Gastrocnemius medialis (tissue), 4 donors: ENCODE results near the gene ATP4B. TPM values are rescaled to one million over a fixed set of nuclear protein-coding genes. Genes with fewer than 3 reads are reported as not detected.

ENCODE experiments used
- ATAC-seq, 2 donors: fragments of 150-250 bp; one replicate each; pipeline ENCODE4 v1.9.1; 2016
- DNase-seq, 2 donors: peaks; one replicate each; pipeline ENCODE4 v3.0.0-alpha.2; 2019
- H3K27ac ChIP-seq, 4 donors: fragments of 200-600 bp; sonication (generic); 1 replicate in 1 of 4; 2 replicates in 3 of 4; pipeline ENCODE4 v1.5.1; 2016 to 2018; ENCODE audit warnings: mild to moderate bottlenecking in 2 of 4, moderate library complexity in 1 of 4
- H3K27me3 ChIP-seq, 3 donors: fragments of 200-600 bp; sonication (generic) in 2 of 3; 1 replicate in 1 of 3; 2 replicates in 2 of 3; pipeline versions ENCODE4 v1.5.1 to v1.6.0; 2016 to 2019; ENCODE audit warnings: mild to moderate bottlenecking in 1 of 3, moderate library complexity in 1 of 3
- H3K36me3 ChIP-seq, 2 donors: fragments of 200-600 bp; sonication (generic) in 1 of 2; one replicate each; pipeline ENCODE4 v1.5.1; 2017 to 2018
- H3K4me1 ChIP-seq, 2 donors: fragments of 200-600 bp; sonication (generic) in 1 of 2; one replicate each; pipeline ENCODE4 v1.5.1; 2016 to 2017; ENCODE audit warnings: mild to moderate bottlenecking in 2 of 2
- H3K4me3 ChIP-seq, 4 donors: fragments of 200-600 bp; sonication (generic) in 3 of 4; 1 replicate in 1 of 4; 2 replicates in 3 of 4; pipeline ENCODE4 v1.5.1; 2016 to 2019; ENCODE audit warnings: mild to moderate bottlenecking in 2 of 4
- H3K9me3 ChIP-seq, 3 donors: fragments of 200-600 bp; sonication (generic) in 2 of 3; 1 replicate in 1 of 3; 2 replicates in 2 of 3; pipeline ENCODE4 v1.5.1; 2016 to 2019
- POLR2A ChIP-seq, 2 donors: fragments of 450-650 bp; IDR thresholded peaks; one replicate each; pipeline ENCODE4 v1.6.1; 2017; ENCODE audit warnings: antibody characterized with exemption in 2 of 2, mild to moderate bottlenecking in 2 of 2, moderate library complexity in 2 of 2
- in situ Hi-C, 4 donors: fragments of 200-750 bp; cut with MboI; loops; one replicate each; pipeline versions ENCODE4 v1.15.0 to v1.8.0; 2017; ENCODE audit warnings: low sequenced_read_pairs in 4 of 4
- intact Hi-C: fragments of 100-400 bp; cut with DNase I; formaldehyde crosslinking; loops from one replicate; pipeline ENCODE4 v1.15.1; 2023; ENCODE audit warnings: low total_unique reads
- total RNA-seq, 4 donors: library from RNA; depleted of rRNA; stranded (reverse); fragments of >200 nt; gene quantifications; one replicate each; pipeline versions ENCODE4 v1.1.0 to v1.2.3, GENCODE V29; 2016
- TF ChIP-seq, protein P1 (sequence below), 5 experiments: fragments of 450-650 bp in 3 of 5; fragments of 200-600 bp in 2 of 5; sonication (generic) in 2 of 5; IDR thresholded peaks in 4 of 5; conservative IDR thresholded peaks in 1 of 5; 1 replicate in 4 of 5; 2 replicates in 1 of 5; pipeline ENCODE4 v1.5.1; 2016 to 2019; ENCODE audit warnings: antibody characterized with exemption in 5 of 5, mild to moderate bottlenecking in 3 of 5, moderate library complexity in 3 of 5

Gene ATP4B
- total RNA-seq, 4 donors from 2014 or later, result not detected

DNA sequence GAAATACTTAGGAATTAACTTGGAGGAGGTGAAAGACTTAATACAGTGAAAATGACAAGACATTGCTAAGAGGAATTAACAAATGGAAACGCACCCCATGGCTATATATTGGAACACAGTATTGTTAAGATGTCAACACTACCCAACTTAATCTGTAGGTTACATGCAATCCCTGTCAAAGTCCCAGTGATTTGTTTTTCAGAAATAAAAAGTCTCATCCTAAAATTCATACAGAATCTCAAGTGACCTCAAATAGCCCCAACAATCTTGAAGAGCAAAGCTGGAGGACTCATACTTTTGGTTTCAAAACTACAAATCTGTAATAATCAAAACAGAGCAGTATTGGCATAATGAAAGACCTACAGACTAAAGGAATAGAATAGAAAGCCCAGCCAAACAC is 13.2 kb downstream of the ATP4B start:
- H3K9me3 ChIP-seq, result no peaks in the 10 kb centered on the region

DNA sequence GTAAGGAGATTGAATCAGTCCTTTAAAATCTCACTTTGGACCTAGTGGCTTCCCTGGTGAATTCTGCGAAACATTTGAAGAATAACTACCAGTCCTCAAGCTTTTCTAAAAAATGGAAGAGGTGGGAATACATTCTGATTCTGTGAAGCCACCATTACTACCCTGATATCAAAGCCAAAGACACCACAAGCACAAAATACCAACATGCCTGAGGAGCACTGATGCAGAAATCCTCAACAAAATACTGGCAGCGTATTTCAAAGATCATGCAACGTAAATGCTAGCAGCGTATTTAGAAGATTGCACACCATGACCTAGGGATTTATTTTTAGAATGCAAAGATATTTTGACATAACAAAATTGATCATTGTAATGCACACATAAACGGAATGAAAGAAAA is 14.4 kb downstream of the ATP4B start:
- intact Hi-C loops, result no loop called here
- no peak for DNase-seq
- ATAC-seq, result no peak
- H3K4me3 ChIP-seq, result no peak overlapping the region
- peaks cover 0 to 19% of the 10 kb centered on the region in 2 donors for H3K36me3 ChIP-seq
- in situ Hi-C loops, result no loop called here
- no peaks in the 10 kb centered on the region for H3K27me3 ChIP-seq
- TF ChIP-seq, protein P1, sequence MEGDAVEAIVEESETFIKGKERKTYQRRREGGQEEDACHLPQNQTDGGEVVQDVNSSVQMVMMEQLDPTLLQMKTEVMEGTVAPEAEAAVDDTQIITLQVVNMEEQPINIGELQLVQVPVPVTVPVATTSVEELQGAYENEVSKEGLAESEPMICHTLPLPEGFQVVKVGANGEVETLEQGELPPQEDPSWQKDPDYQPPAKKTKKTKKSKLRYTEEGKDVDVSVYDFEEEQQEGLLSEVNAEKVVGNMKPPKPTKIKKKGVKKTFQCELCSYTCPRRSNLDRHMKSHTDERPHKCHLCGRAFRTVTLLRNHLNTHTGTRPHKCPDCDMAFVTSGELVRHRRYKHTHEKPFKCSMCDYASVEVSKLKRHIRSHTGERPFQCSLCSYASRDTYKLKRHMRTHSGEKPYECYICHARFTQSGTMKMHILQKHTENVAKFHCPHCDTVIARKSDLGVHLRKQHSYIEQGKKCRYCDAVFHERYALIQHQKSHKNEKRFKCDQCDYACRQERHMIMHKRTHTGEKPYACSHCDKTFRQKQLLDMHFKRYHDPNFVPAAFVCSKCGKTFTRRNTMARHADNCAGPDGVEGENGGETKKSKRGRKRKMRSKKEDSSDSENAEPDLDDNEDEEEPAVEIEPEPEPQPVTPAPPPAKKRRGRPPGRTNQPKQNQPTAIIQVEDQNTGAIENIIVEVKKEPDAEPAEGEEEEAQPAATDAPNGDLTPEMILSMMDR (IDR thresholded peaks at IDR 0.05 in 4 of 5, conservative IDR thresholded peaks at IDR 0.05 in 1 of 5), result no peak
- no peak for TF ChIP-seq POLR2A (IDR thresholded peaks at IDR 0.05)
- H3K27ac ChIP-seq, result no peak overlapping the region
- no peaks in the 10 kb centered on the region for H3K9me3 ChIP-seq
- H3K4me1 ChIP-seq, result peaks cover 0 to 3% of the 10 kb centered on the region in 2 donors

More for the DNA sequence above, 13.2 kb downstream of the ATP4B start:
- H3K36me3 ChIP-seq, result peaks cover 0 to 12% of the 10 kb centered on the region in 2 donors
- no peak for ATAC-seq
- no peaks in the 10 kb centered on the region for H3K27me3 ChIP-seq
- TF ChIP-seq POLR2A (IDR thresholded peaks at IDR 0.05), result no peak
- TF ChIP-seq, protein P1 (IDR thresholded peaks at IDR 0.05 in 4 of 5, conservative IDR thresholded peaks at IDR 0.05 in 1 of 5), result no peak
- H3K4me1 ChIP-seq, result peaks cover 0 to 3% of the 10 kb centered on the region in 2 donors
- intact Hi-C loops, result no loop called here
- H3K27ac ChIP-seq, result no peak overlapping the region
- in situ Hi-C loops, result no loop called here
- no peak for DNase-seq
- H3K4me3 ChIP-seq, result no peak overlapping the region

DNA sequence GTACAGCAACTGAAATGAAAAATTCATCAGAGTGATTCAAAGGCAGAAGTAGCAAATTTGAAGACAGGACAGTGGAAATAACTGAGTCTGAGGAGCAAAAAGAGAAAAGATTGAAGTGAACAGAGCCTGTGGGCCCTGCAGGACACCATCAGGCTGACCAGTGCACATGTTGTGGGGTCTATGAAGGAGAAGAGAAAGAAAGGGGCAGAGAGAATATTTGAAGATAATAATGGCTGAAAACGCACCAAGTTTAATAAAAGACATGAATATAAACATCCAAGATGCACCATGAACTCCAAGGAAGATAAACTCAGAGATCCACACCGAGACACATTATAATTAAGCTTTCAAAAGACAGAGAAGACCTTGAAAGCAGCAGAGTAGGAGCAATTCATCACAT is 15.4 kb downstream of the ATP4B start:
- Histone ChIP-seq H3K9me3 (no peaks in the 10 kb centered on the region), H3K36me3 (peaks cover 0 to 30% of the 10 kb centered on the region in 2 donors), H3K27ac (no peak overlapping the region), H3K4me3 (no peak overlapping the region), H3K4me1 (no peaks in the 10 kb centered on the region), H3K27me3 (no peaks in the 10 kb centered on the region)
- TF ChIP-seq POLR2A (IDR thresholded peaks at IDR 0.05), result no peak
- TF ChIP-seq, protein P1 (IDR thresholded peaks at IDR 0.05 in 4 of 5, conservative IDR thresholded peaks at IDR 0.05 in 1 of 5), result no peak
- no peak for ATAC-seq
- in situ Hi-C loops (no loop called here), intact Hi-C loops (no loop called here)
- DNase-seq, result no peak

DNA sequence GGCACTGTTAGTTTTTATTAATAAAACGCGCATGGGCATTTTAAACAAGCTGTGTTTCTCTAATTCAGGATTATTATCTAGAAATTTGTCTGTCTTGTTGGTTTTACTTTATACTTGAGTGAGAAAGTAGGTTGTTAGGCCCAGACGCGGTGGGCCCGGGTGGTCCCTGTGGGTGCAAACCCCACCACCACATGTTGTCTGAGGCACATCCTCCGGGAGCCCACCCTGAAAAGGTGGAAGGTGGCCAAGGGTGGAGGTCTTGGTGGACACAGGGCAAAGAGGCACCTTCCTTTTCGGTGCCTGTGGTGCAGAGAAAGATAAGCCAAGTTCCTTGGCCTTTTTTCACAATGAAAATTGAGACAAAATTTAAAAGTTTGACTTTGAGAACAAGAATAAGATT is 16.6 kb downstream of the ATP4B start:
- intact Hi-C loops (no loop called here), in situ Hi-C loops (no loop called here)

More for the DNA sequence above, 16.6 kb downstream of the ATP4B start:
- Histone ChIP-seq H3K36me3 (peaks cover 0 to 41% of the 10 kb centered on the region in 2 donors), H3K27me3 (no peaks in the 10 kb centered on the region), H3K4me1 (no peaks in the 10 kb centered on the region), H3K27ac (no peak overlapping the region), H3K4me3 (no peak overlapping the region), H3K9me3 (no peaks in the 10 kb centered on the region)
- ATAC-seq (no peak), DNase-seq (no peak)
- TF ChIP-seq POLR2A (IDR thresholded peaks at IDR 0.05), result no peak
- TF ChIP-seq, protein P1 (IDR thresholded peaks at IDR 0.05 in 4 of 5, conservative IDR thresholded peaks at IDR 0.05 in 1 of 5), result no peak
